Endodermal cell (in vitro differentiated cells): ENCODE data around the gene OGFOD2. TPM values are rescaled to one million over a fixed set of nuclear protein-coding genes. Genes with fewer than 3 reads are reported as not detected.

ENCODE experiments used
- DNase-seq: peaks from one replicate; pipeline ENCODE4 v3.0.0-alpha.2; 2017
- H3K27ac ChIP-seq: 2 replicates; pipeline ENCODE4 v1.5.1; 2013; ENCODE audit warnings: mild to moderate bottlenecking, low read depth, low read length, moderate library complexity
- H3K27me3 ChIP-seq: 2 replicates; pipeline ENCODE4 v1.6.1; 2013; ENCODE audit warnings: mild to moderate bottlenecking, low read length, moderate library complexity; ENCODE audit not compliant: insufficient read depth, control insufficient read depth, poor library complexity, severe bottlenecking
- H3K36me3 ChIP-seq: 2 replicates; pipeline ENCODE4 v1.7.0; 2013; ENCODE audit warnings: mild to moderate bottlenecking, low read length, moderate library complexity; ENCODE audit not compliant: control insufficient read depth, insufficient read depth
- H3K4me1 ChIP-seq: one replicate; pipeline ENCODE4 v1.7.0; 2013; ENCODE audit warnings: low read length; ENCODE audit not compliant: control insufficient read depth, insufficient read depth
- H3K4me3 ChIP-seq: 2 replicates; pipeline ENCODE4 v1.5.1; 2013; ENCODE audit warnings: mild to moderate bottlenecking, low read length, moderate library complexity
- H3K9ac ChIP-seq: 2 replicates; pipeline ENCODE4 v1.6.1; 2013; ENCODE audit warnings: mild to moderate bottlenecking, low read length, moderate library complexity; ENCODE audit not compliant: poor library complexity, severe bottlenecking; ENCODE audit errors: extremely low read depth
- H3K9me3 ChIP-seq: 2 replicates; pipeline ENCODE4 v1.6.1; 2013; ENCODE audit warnings: mild to moderate bottlenecking, low read length, moderate library complexity; ENCODE audit not compliant: control insufficient read depth
- H3K27ac Mint-ChIP-seq: 2 replicates; pipeline ENCODE4 v1.8.0; 2020; ENCODE audit warnings: mixed read lengths
- H3K27me3 Mint-ChIP-seq: 2 replicates; pipeline ENCODE4 v1.8.0; 2021; ENCODE audit warnings: mild to moderate bottlenecking, mixed read lengths; ENCODE audit not compliant: insufficient read depth
- H3K36me3 Mint-ChIP-seq: 2 replicates; pipeline ENCODE4 v1.8.0; 2020; ENCODE audit warnings: low read depth, mixed read lengths
- H3K4me1 Mint-ChIP-seq: 2 replicates; pipeline ENCODE4 v1.8.0; 2020; ENCODE audit warnings: mixed read lengths
- H3K4me3 Mint-ChIP-seq: 2 replicates; pipeline ENCODE4 v1.8.0; 2020; ENCODE audit warnings: mild to moderate bottlenecking, moderate library complexity, mixed read lengths
- H3K9me3 Mint-ChIP-seq: 2 replicates; pipeline ENCODE4 v1.8.0; 2020; ENCODE audit warnings: mild to moderate bottlenecking, mixed read lengths
- CTCF ChIP-seq: fragments of 200-600 bp; sonication (generic); conservative IDR thresholded peaks from 2 replicates; pipeline ENCODE4 v1.5.0; 2021; ENCODE audit warnings: antibody characterized with exemption, mild to moderate bottlenecking
- WGBS, 2 experiments: methylation state at CpG; one replicate each; pipeline versions ENCODE4 v1.1.5 to v1.1.7; 2013; ENCODE audit warnings: missing lambda C conversion rate in 2 of 2, mixed read lengths in 1 of 2; ENCODE audit not compliant: insufficient coverage in 1 of 2, insufficient read length in 1 of 2; 5-methylcytosine and 5-hydroxymethylcytosine counted together
- total RNA-seq, 2 donors: library from RNA; stranded (reverse); fragmentation: NEBNext Ultra II Directional in 1 of 2; extraction: Animal tissue kit (Norgen Biotek cat#: 25700) in 1 of 2; gene quantifications; 2 replicates in 1 of 2; 3 replicates in 1 of 2; pipeline ENCODE4 v1.2.1, GENCODE V29; 2021

Gene OGFOD2
- total RNA-seq, 2 donors from 2014 or later = 17.5 to 19.9 TPM

DNA sequence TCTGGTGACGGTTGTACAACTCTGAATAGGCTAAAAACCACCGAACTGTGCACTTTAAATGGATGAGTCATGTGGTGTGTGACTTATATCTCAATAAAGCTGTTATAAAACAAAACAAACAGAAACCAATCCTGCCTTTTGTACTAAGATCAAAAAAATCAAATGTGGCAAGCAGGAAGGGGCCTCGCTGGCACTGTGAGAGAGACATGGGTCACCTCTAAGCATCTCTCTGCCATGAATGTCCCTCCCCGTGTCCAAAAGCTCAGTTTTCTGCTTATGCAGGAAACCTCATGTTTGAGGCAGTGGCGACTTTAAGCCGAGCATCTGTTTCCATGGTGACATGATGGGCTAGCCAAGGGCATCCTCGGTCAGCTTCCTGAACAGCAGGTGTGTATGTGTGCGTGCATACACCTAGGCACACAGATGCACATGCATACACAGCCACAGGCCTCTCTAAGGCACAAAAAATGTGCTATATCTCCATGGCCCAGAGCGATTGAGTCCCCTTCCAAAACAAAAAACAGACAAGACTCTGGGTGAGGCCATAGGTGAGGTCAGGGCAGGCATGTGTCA lies 49.9 kb downstream of the OGFOD2 start:
- 84 to 92% methylated on average over 7 to 8 of the region's 9 CpGs for WGBS, 2 experiments
- Mint-ChIP-seq H3K4me1 (peaks cover 19% of the 10 kb centered on the region), H3K9me3 (no peaks in the 10 kb centered on the region), H3K36me3 (no peaks in the 10 kb centered on the region), H3K27me3 (no peaks in the 10 kb centered on the region), H3K27ac (no peak overlapping the region), H3K4me3 (no peak overlapping the region)
- no peak for DNase-seq
- Histone ChIP-seq H3K9ac (no peak overlapping the region), H3K27ac (no peak overlapping the region), H3K4me3 (no peak overlapping the region), H3K27me3 (no peaks in the 10 kb centered on the region), H3K9me3 (no peaks in the 10 kb centered on the region), H3K4me1 (no peaks in the 10 kb centered on the region), H3K36me3 (no peaks in the 10 kb centered on the region)
- TF ChIP-seq CTCF = no peak

DNA sequence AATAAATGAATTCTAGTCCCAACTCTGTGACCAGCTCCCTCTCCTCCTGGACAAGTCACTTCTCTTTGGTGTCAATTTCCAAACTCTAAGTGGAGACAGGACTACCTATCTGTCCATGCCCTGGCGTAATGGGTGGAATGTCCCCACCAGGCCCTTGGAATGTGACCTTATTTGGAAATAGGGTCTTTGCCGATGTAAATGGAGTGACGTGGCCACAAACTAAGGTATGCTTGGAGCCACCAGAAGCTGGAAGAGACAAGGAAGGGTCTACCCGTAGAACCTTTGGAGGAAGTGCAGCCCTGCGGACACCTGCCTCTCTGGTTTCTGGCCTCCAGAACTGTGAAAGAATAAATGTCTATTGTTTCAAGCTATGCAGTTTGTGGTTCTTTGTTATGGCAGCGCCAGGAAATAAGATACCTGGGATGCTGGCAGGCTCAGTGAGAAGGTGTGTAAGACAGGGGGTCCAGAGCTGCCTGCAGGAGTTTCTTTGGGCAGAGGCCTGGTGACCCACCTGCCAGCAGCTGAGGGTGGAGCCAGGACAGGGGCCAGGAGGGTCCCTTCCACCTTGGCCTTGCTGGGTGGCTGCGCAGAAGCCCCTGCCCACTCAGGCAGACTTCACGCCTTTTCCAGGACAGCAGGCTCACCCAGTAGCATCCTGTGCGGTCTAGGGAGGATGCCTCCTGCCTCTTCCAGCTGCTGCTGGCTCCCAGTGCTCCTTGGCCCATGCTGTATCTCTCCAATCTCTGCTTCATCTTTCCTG lies 51.2 kb downstream of the OGFOD2 start:
- no peaks in the 10 kb centered on the region for H3K36me3 Mint-ChIP-seq
- no peak for TF ChIP-seq CTCF
- H3K4me3 Mint-ChIP-seq = no peak overlapping the region
- H3K27me3 Mint-ChIP-seq = no peaks in the 10 kb centered on the region
- 86 to 91% methylated on average over 5 to 9 of the region's 9 CpGs for WGBS, 2 experiments
- Histone ChIP-seq H3K27me3 (no peaks in the 10 kb centered on the region), H3K9ac (no peak overlapping the region), H3K27ac (no peak overlapping the region), H3K9me3 (no peaks in the 10 kb centered on the region), H3K36me3 (no peaks in the 10 kb centered on the region), H3K4me3 (no peak overlapping the region), H3K4me1 (no peaks in the 10 kb centered on the region)
- peaks cover 13% of the 10 kb centered on the region for H3K4me1 Mint-ChIP-seq
- no peaks in the 10 kb centered on the region for H3K9me3 Mint-ChIP-seq
- H3K27ac Mint-ChIP-seq = peak overlapping the region; percentile 61
- no peak for DNase-seq

GRCh38 chr12:123027726-123028445 lies 52.8 kb downstream of the OGFOD2 start:
- H3K27me3 Mint-ChIP-seq = no peaks in the 10 kb centered on the region
- H3K4me1 Mint-ChIP-seq = peaks cover 9% of the 10 kb centered on the region
- Histone ChIP-seq H3K27me3 (no peaks in the 10 kb centered on the region), H3K4me1 (no peaks in the 10 kb centered on the region), H3K9me3 (no peaks in the 10 kb centered on the region), H3K36me3 (no peaks in the 10 kb centered on the region), H3K9ac (no peak overlapping the region), H3K27ac (no peak overlapping the region), H3K4me3 (no peak overlapping the region)
- H3K27ac Mint-ChIP-seq = no peak overlapping the region
- no peak for DNase-seq
- WGBS, 2 experiments = 73 to 82% methylated on average over 6 to 19 of the region's 19 CpGs
- no peak for TF ChIP-seq CTCF
- H3K36me3 Mint-ChIP-seq = peaks cover 5% of the 10 kb centered on the region
- no peaks in the 10 kb centered on the region for H3K9me3 Mint-ChIP-seq
- no peak overlapping the region for H3K4me3 Mint-ChIP-seq
